ENCODE results near the gene SERPINE3. TPM values are rescaled to one million over a fixed set of nuclear protein-coding genes. Genes with fewer than 3 reads are reported as not detected.

The SERPINE3 gene
- total and polyA plus RNA-seq, 7 experiments from 2014 or later: not detected

- CTCF ChIA-PET: interaction anchor here (0.7 kb wide), 1 partner anchor 537 kb away, joined by 3 read pairs; no protein-coding TSS in a partner anchor
- POLR2A ChIA-PET: interaction anchor here (1.2 kb wide), 1 partner anchor 94 kb away, joined by 3 read pairs; no protein-coding TSS in a partner anchor
- ATAC-seq: no peak
- Mint-ChIP-seq H3K27ac (no peak overlapping the region), H3K9me3 (no peaks in the 10 kb centered on the region), H3K36me3 (peaks cover 0 to 34% (median 8%) of the 10 kb centered on the region in 5 donors), H3K4me1 (peaks cover 0 to under 1% (median 0%) of the 10 kb centered on the region in 7 donors), H3K27me3 (no peaks in the 10 kb centered on the region), H3K4me3 (no peak overlapping the region)
- H3K9me3 ChIP-seq (ENCODE audit: control insufficient read depth in 2 of 3, low read length in 3 of 3): no peaks in the 10 kb centered on the region
- H3K27me3 ChIP-seq (ENCODE audit: control insufficient read depth in 2 of 2, insufficient read depth in 2 of 2, low read length in 2 of 2): no peaks in the 10 kb centered on the region
- H3K4me3 ChIP-seq (ENCODE audit: low read length): no peak overlapping the region
- no peak overlapping the region for H3K27ac ChIP-seq (ENCODE audit: low read depth, low read length)
- DNase-seq: no peak
- peaks cover 0 to under 1% (median 0%) of the 10 kb centered on the region in 3 experiments for H3K36me3 ChIP-seq (ENCODE audit: control insufficient read depth in 2 of 3, insufficient read depth in 3 of 3, low read length in 3 of 3)
- intact Hi-C loops (cut with micrococcal nuclease): no loop called here
- H3K4me1 ChIP-seq (ENCODE audit: control insufficient read depth in 2 of 2, insufficient read depth in 2 of 2, low read length in 2 of 2): no peaks in the 10 kb centered on the region
These were observed 19.9 kb downstream of the SERPINE3 start for GRCh38 chr13:51359352-51359751.

- Histone ChIP-seq H3K4me3 (ENCODE audit: low read length) (no peak overlapping the region), H3K27me3 (ENCODE audit: control insufficient read depth in 2 of 2, insufficient read depth in 2 of 2, low read length in 2 of 2) (no peaks in the 10 kb centered on the region), H3K9me3 (ENCODE audit: control insufficient read depth in 2 of 3, low read length in 3 of 3) (no peaks in the 10 kb centered on the region), H3K36me3 (ENCODE audit: control insufficient read depth in 2 of 3, insufficient read depth in 3 of 3, low read length in 3 of 3) (peaks cover 0 to 8% (median 6%) of the 10 kb centered on the region in 3 experiments), H3K4me1 (ENCODE audit: control insufficient read depth in 2 of 2, insufficient read depth in 2 of 2, low read length in 2 of 2) (no peaks in the 10 kb centered on the region), H3K27ac (ENCODE audit: low read depth, low read length) (no peak overlapping the region)
- Mint-ChIP-seq H3K4me1 (peaks cover 0 to 7% (median 0%) of the 10 kb centered on the region in 7 donors), H3K36me3 (peaks cover 0 to 41% (median 16%) of the 10 kb centered on the region in 5 donors), H3K27ac (no peak overlapping the region), H3K4me3 (no peak overlapping the region), H3K9me3 (no peaks in the 10 kb centered on the region), H3K27me3 (no peaks in the 10 kb centered on the region)
- no peak for DNase-seq
- intact Hi-C loops (cut with micrococcal nuclease): no loop called here
- CTCF ChIA-PET: no interaction called here
- POLR2A ChIA-PET: no interaction called here
- no peak for ATAC-seq
These were observed 21.0 kb downstream of the SERPINE3 start for GRCh38 chr13:51360489-51360888.

- Histone ChIP-seq H3K27me3 (ENCODE audit: control insufficient read depth in 2 of 2, insufficient read depth in 2 of 2, low read length in 2 of 2) (no peaks in the 10 kb centered on the region), H3K36me3 (ENCODE audit: control insufficient read depth in 2 of 3, insufficient read depth in 3 of 3, low read length in 3 of 3) (peaks cover 0 to 10% (median 9%) of the 10 kb centered on the region in 3 experiments), H3K9me3 (ENCODE audit: control insufficient read depth in 2 of 3, low read length in 3 of 3) (no peaks in the 10 kb centered on the region), H3K4me3 (ENCODE audit: low read length) (no peak overlapping the region), H3K4me1 (ENCODE audit: control insufficient read depth in 2 of 2, insufficient read depth in 2 of 2, low read length in 2 of 2) (no peaks in the 10 kb centered on the region), H3K27ac (ENCODE audit: low read depth, low read length) (no peak overlapping the region)
- CTCF ChIA-PET: no interaction called here
- intact Hi-C loops (cut with micrococcal nuclease): no loop called here
- Mint-ChIP-seq H3K27ac (no peak overlapping the region), H3K36me3 (peaks cover 0 to 42% (median 16%) of the 10 kb centered on the region in 5 donors), H3K4me3 (no peak overlapping the region), H3K4me1 (peaks cover 0 to 7% (median 0%) of the 10 kb centered on the region in 7 donors), H3K9me3 (no peaks in the 10 kb centered on the region), H3K27me3 (no peaks in the 10 kb centered on the region)
- DNase-seq: no peak
- ATAC-seq: no peak
- POLR2A ChIA-PET: no interaction called here
These were observed 21.6 kb downstream of the SERPINE3 start for GRCh38 chr13:51361106-51361505.

GRCh38 chr13:51363625-51364024 lies 24.1 kb downstream of the SERPINE3 start:
- H3K36me3 Mint-ChIP-seq: peaks cover 3 to 48% (median 23%) of the 10 kb centered on the region in 5 donors
- no peak overlapping the region for H3K27ac ChIP-seq (ENCODE audit: low read depth, low read length)
- ATAC-seq (no peak), DNase-seq (no peak)
- no peaks in the 10 kb centered on the region for H3K4me1 ChIP-seq (ENCODE audit: control insufficient read depth in 2 of 2, insufficient read depth in 2 of 2, low read length in 2 of 2)
- no peak overlapping the region for H3K27ac Mint-ChIP-seq
- CTCF ChIA-PET: no interaction called here
- peaks cover 0 to 9% (median 0%) of the 10 kb centered on the region in 7 donors for H3K4me1 Mint-ChIP-seq
- H3K4me3 Mint-ChIP-seq: no peak overlapping the region
- intact Hi-C loops (cut with micrococcal nuclease): no loop called here
- no peak overlapping the region for H3K4me3 ChIP-seq (ENCODE audit: low read length)
- no peaks in the 10 kb centered on the region for H3K9me3 Mint-ChIP-seq
- no peaks in the 10 kb centered on the region for H3K27me3 ChIP-seq (ENCODE audit: control insufficient read depth in 2 of 2, insufficient read depth in 2 of 2, low read length in 2 of 2)
- no peaks in the 10 kb centered on the region for H3K27me3 Mint-ChIP-seq
- peaks cover 7 to 29% (median 13%) of the 10 kb centered on the region in 3 experiments for H3K36me3 ChIP-seq (ENCODE audit: control insufficient read depth in 2 of 3, insufficient read depth in 3 of 3, low read length in 3 of 3)
- POLR2A ChIA-PET: no interaction called here
- no peaks in the 10 kb centered on the region for H3K9me3 ChIP-seq (ENCODE audit: control insufficient read depth in 2 of 3, low read length in 3 of 3)

- ChIA-PET CTCF (interaction anchor here (0.5 kb wide), 1 partner anchor 71 kb away, joined by 3 read pairs; no protein-coding TSS in a partner anchor), POLR2A (interaction anchor here (0.6 kb wide), 1 partner anchor 45 kb away, joined by 3 read pairs; no protein-coding TSS in a partner anchor)
- no peaks in the 10 kb centered on the region for H3K9me3 Mint-ChIP-seq
- intact Hi-C loops (cut with micrococcal nuclease): no loop called here
- no peak overlapping the region for H3K4me3 ChIP-seq (ENCODE audit: low read length)
- H3K9me3 ChIP-seq (ENCODE audit: control insufficient read depth in 2 of 3, low read length in 3 of 3): no peaks in the 10 kb centered on the region
- H3K27me3 Mint-ChIP-seq: no peaks in the 10 kb centered on the region
- H3K27me3 ChIP-seq (ENCODE audit: control insufficient read depth in 2 of 2, insufficient read depth in 2 of 2, low read length in 2 of 2): no peaks in the 10 kb centered on the region
- H3K27ac ChIP-seq (ENCODE audit: low read depth, low read length): no peak overlapping the region
- H3K36me3 Mint-ChIP-seq: peaks cover 7 to 51% (median 23%) of the 10 kb centered on the region in 5 donors
- DNase-seq (no peak), ATAC-seq (no peak)
- no peak overlapping the region for H3K4me3 Mint-ChIP-seq
- peaks cover 0 to 9% (median 0%) of the 10 kb centered on the region in 7 donors for H3K4me1 Mint-ChIP-seq
- H3K27ac Mint-ChIP-seq: peak overlapping the region in 3 of 9 donors; percentile 13 to 46 (median 23)
- no peaks in the 10 kb centered on the region for H3K4me1 ChIP-seq (ENCODE audit: control insufficient read depth in 2 of 2, insufficient read depth in 2 of 2, low read length in 2 of 2)
- peaks cover 7 to 37% (median 13%) of the 10 kb centered on the region in 3 experiments for H3K36me3 ChIP-seq (ENCODE audit: control insufficient read depth in 2 of 3, insufficient read depth in 3 of 3, low read length in 3 of 3)
These were observed 25.0 kb downstream of the SERPINE3 start for GRCh38 chr13:51364404-51365008.

- ATAC-seq: no peak
- H3K4me3 Mint-ChIP-seq: no peak overlapping the region
- H3K27ac Mint-ChIP-seq: peak overlapping the region in 2 of 9 donors; percentile 2 to 56
- Histone ChIP-seq H3K4me1 (ENCODE audit: control insufficient read depth in 2 of 2, insufficient read depth in 2 of 2, low read length in 2 of 2) (no peaks in the 10 kb centered on the region), H3K27ac (ENCODE audit: low read depth, low read length) (no peak overlapping the region), H3K36me3 (ENCODE audit: control insufficient read depth in 2 of 3, insufficient read depth in 3 of 3, low read length in 3 of 3) (peaks cover 20 to 81% (median 27%) of the 10 kb centered on the region in 3 experiments), H3K9me3 (ENCODE audit: control insufficient read depth in 2 of 3, low read length in 3 of 3) (no peaks in the 10 kb centered on the region), H3K4me3 (ENCODE audit: low read length) (no peak overlapping the region), H3K27me3 (ENCODE audit: control insufficient read depth in 2 of 2, insufficient read depth in 2 of 2, low read length in 2 of 2) (no peaks in the 10 kb centered on the region)
- peaks cover 0 to 4% (median 0%) of the 10 kb centered on the region in 7 donors for H3K4me1 Mint-ChIP-seq
- peaks cover 16 to 44% (median 21%) of the 10 kb centered on the region in 5 donors for H3K36me3 Mint-ChIP-seq
- H3K27me3 Mint-ChIP-seq: no peaks in the 10 kb centered on the region
- intact Hi-C loops (cut with micrococcal nuclease): no loop called here
- ChIA-PET POLR2A (interaction anchor here (1.1 kb wide), 1 partner anchor 83 kb away, joined by 3 read pairs; the partner anchor contains the start of gene INTS6), CTCF (no interaction called here)
- no peak for DNase-seq
- no peaks in the 10 kb centered on the region for H3K9me3 Mint-ChIP-seq
These were observed 30.6 kb downstream of the SERPINE3 start for GRCh38 chr13:51370116-51370515.

Measured in naive thymus-derived CD4-positive, alpha-beta T cell (primary cell).